ENCODE data around the gene LRIG2.

GRCh38 chr1:113136476-113136875, 63.5 kb downstream of the LRIG2 start:
- TF ChIP-seq CTCF (IDR thresholded peaks at IDR 0.05; ENCODE audit: poor library complexity): no peak
- no peak for TF ChIP-seq EZH2 (IDR thresholded peaks at IDR 0.05; ENCODE audit: borderline replicate concordance)
- TF ChIP-seq EZH2phosphoT487 (IDR thresholded peaks at IDR 0.05; ENCODE audit: low read depth, severe bottlenecking, unreplicated experiment): no peak

All from hepatocyte (in vitro differentiated cells).